Posterior cingulate gyrus (tissue), 11 donors: ENCODE measurements around the gene PACSIN2.

ENCODE experiments used
- DNase-seq, 10 donors: peaks; one replicate each; pipeline versions ENCODE4 v3.0.0 to v3.0.0-alpha.2; 2020 to 2021; ENCODE audit warnings: mixed read lengths in 3 of 10
- intact Hi-C: fragments of 100-400 bp; cut with DNase I; formaldehyde crosslinking; loops from one replicate; pipeline ENCODE4 v1.15.1; 2023

The PACSIN2 gene

DNA sequence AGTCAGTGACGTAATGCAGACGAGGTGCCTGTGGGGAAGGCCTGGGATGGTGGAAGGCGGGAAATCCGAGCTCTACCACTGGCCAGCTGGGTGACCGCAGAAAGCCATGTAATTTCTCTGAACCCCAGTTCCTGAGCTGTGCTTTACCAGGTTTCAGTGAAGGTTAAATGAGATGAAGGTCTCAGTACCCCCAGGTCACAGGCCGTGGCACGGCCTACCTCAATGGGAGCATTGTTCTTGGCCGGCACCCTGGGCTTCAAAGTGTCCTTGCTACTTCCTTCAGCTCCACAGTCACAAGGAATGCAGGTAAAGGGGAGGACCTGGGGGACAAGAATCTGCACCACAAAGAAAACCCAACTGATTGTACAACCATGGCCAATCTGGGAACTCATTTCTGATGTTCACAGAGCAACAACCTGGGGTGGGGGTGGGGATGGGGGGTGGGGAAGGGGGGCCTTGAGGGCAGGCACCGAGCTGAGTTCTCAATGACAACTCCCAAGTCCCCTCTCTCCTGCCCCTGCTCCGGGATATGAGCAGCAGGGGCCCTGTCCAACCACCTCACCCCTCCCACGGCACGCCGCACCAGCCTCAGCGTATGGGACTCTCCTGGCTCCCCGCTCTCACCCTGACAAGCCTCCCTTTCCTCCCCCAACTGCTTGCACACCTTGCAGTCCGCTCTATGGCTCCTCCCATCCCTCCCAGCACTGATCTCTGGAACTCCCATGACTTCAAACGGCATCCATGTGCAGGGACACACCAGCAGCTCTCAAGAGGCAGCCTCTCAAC lies 98.8 kb downstream of the PACSIN2 start:
- DNase-seq: peak in 2 of 10 donors; percentile 65 to 71
- intact Hi-C loops: no loop called here

DNA sequence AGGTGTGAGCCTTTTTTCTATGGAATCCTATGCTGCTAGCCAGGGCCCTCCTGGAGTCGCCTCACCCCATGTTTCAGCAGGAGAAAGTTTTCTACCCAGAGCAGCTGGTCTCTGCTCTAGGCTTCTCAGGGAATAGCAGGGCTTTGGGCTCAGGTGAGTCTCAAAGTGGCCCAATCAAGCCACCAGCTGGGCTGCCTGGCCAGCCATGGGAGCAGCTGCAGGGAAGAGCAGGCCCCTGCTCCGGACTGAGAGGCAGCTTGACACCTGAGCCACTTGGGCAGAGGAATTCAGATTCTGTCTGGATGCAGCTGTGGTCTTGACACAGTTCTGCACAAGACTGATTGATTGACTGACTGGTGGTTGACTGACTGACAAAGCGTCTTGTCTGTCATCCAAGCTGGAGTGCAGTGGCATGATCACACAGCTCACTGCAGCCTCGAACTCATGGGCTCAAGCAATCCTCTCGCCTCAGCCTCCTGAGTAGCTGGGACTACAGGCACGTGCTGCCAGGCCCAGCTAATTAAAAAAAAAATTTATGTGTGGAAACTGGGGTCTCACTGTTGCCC lies 100.4 kb downstream of the PACSIN2 start:
- intact Hi-C loops: no loop called here
- peak in 2 of 10 donors; percentile 17 to 24 for DNase-seq

DNA sequence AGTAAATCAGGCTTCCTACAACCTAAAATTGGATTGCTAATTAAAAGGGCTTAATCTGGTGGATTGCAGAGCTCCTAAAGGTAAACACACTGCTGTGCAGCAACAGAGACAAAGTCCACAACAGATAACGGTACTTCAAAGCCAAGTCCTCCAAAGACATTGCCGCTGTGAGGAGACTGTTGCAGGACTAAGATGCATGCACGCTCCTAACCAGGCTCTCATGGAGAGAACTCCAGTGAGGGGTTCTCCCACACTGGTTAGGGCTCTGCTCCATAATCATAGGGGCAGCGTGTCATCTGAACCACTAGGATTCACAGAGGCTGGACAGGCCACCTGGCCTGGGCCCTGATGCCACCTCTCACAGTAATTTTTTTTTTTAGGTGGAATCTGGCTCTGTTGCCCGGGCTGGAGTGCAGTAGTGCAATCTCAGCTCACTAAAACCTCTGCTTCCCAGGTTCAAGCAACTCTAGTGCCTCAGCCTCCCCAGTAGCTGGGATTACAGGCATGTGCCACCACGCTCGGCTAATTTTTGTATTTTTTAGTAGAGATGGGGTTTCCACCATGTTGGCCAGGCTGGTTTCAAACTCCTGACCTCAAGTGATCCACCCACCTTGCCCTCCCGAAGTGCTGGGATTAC lies 101.0 kb downstream of the PACSIN2 start:
- DNase-seq: peak in 2 of 10 donors; percentile 14 to 20
- intact Hi-C loops: no loop called here

DNA sequence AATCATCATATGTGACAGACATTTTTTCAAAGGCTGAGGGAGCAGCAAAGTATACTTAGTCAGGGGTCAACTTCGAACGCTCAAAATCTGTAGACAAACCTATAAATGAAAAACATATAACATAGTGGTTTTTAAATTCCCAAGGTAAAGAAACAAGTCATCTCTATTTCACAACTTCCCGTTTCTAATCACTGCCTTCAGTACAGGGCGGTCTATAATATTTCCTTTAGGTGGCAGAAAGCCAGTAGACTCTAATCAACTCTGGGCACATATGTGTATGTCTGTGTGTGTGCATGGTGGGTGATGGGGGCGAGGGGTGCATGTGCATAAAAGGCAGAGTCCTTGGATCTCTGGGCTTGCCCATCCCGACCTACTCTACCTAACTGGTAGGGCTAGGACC lies 102.9 kb downstream of the PACSIN2 start:
- intact Hi-C loops: no loop called here

DNA sequence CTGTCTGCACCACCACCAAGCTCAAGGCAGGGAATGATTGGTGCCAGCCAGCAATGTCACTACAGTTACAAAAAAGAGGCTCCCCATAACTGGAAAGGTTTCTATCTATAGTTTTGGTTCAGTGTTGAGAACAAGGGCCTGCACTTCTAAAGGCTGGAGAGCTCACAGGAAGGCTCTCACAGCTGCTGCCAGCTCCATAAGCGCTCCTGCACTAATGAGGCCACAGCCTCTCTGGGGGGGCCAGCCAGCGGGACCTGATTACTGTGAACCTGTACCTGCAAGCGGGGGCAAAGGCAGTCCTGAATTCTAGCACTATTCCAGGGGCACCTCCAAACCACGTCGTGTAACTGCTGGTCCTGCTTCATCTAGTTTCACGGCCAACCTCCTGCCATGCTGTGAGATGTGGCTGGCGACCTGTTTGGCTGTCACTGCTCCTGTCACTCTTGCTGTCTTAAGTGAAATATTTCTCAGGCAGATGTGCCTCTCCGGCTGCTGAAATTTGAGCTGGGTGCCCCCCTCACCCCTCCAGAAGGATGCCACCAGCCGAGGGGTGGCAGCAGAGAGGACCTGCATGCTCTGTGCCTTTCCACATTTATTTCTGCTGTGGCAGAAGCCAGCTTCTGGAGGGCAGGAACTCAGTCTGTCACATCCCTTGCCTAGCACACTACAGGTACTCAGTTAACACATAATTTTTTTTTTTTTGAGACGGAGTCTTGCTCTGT lies 104.6 kb downstream of the PACSIN2 start:
- DNase-seq: peak in 1 of 10 donors; percentile 11
- intact Hi-C loops: no loop called here

More for the DNA sequence above, 102.9 kb downstream of the PACSIN2 start:
- DNase-seq: no peak

DNA sequence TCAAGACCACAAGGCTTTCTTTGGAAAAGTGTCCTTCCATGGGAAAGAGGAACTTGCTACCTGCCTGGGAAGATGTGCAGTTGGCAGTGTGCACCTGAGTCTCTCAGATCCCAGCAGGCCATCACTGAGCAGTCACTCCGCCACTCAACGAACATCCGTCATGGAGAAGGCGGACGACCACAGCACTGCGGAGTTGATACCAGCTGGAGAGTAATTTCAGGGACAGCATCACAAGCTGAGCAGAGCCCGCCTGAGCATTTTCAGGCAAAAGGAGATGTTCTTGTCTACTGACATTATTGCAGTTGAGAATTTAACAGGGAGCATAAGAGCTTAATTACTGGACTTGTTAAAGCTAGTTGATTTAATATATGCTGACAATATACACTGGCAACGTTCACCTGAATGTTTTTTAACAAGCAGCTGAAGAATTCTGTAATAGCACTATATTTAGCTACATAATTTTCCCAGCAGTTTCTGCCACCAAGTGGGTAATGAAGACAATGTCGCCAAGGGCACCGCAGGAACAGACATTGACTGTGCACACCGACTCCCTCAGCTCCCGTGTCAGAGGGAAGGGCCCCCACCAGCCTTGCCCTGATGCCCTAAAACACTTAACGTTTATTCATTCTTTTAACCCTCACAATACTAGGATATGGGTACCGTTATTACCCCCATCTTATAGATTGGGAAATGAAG lies 105.4 kb downstream of the PACSIN2 start:
- intact Hi-C loops: no loop called here
- DNase-seq: peak in 1 of 10 donors; percentile 59

DNA sequence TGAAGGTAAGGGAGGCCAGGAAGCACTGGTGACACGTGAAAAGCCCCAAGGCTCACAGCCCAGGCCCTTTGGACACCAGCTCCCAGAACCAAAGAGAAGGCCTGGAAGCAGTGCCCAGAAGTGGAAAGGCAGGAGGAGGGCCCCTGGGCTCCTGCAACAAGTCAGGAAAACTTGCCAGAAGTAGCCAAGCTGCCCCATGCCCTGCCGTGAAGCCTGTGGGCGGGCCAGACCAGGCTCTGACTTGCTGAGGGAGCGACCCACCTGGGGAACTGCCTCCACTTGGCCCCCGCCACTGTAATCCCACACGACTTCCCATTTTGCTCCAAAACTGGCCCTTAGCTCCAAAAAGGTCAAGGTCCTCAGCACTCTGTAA lies 106.6 kb downstream of the PACSIN2 start:
- DNase-seq: peak in 1 of 10 donors; percentile 68
- intact Hi-C loops: no loop called here

DNA sequence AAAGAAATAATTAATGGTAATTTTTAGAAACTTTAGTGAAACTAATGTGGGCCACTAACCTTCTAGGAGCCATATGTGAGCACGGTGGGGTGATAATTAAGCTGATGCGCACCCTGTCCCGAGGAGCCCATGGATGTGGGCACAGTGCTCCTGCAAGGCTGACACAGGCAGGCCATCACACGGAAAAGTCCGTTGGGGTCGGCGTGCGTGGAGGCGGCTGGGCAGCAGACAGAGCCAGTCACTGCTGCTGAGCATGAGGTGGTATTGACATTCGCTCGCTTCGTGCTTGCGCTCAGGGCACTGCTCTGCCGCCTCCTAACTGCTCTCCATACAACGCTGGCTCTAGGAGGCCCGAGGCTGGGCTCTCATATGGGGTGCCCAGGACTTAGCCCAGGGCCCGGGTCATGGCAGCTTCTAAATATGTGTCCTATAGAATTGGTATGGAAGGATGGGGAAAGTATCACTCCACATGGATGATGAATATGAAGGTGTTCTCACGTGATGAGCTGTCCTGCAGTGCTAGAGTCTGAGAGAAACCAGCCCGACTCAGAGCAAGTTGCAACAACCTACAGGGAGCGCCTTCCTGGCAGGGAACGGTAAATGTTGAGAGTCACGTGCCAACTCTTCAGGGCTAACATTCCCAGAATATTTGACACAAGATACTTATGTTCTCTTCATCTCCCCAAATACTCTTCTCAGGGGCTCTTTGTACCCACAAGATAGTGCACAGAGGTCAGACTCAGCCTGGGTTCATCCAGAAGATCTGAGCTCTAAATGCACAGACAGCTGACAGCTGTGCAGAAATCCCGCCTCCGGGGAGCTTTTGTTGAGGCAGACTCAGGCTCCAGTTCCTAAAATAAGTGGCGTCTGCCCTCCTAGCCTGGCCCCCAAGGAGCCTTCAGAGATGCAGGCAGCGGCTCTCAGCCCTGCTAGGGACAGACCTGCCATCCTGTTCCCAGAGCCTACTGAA lies 107.3 kb downstream of the PACSIN2 start:
- intact Hi-C loops: no loop called here
- DNase-seq: peak in 1 of 10 donors; percentile 73

DNA sequence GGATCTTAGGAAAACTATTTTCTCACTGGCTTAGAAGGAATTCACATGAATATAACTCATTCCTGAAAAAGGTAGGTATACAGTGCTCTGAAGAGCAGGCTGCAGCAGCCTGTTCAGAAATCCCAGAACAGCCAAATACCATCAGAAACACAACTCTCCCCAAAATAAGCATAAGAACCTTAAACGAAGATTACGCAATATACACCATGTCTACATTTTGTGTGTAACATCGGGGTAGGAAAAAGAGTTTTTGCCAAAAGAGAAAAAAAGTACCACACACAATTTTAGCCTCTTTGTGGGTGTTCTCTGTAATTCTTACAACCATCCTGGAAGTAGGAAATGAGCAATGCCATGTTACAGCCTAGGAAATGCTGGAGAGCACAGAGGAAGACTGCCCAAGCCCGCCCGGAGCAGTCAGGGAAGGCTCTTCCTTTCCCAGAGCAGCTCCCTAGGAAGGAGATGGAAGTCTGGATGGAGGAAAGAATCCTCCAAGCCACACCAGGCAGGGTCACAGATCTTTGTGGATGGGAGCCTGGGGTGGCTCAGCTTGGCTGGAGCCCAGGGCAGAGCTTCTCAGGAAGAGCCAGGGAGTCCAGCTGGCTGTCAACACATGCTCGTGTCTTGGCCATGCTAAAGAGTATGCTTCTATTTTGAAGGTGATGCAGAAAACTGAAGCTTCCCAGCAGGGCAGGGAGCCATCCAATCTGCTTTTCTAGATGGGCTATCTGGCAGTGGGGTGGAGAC lies 108.2 kb downstream of the PACSIN2 start:
- peak in 1 of 10 donors; percentile 13 for DNase-seq
- intact Hi-C loops: no loop called here

DNA sequence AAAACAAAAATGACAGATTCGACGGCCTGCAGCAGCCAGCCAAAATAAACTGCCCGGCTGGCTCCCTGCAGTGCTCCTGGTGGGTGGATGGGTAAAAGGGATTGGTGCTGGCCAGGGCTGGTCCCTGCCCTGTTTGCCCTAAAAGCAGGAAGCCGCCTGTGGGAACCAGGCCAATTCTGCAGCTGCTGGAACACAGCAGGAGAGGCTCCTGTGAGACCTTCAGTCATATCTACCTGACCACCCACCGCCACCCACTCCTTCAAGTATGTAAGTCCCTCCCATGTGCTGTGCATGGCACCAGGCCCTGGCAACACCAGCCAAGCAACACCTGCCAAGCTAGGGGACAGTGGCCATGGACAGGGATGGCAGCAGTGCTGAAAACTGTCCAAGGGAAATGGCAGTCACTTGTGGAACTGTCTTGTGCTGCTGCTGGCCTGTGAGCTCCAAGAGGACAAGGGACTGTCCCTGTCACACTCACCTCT lies 109.2 kb downstream of the PACSIN2 start:
- intact Hi-C loops: no loop called here
- DNase-seq: no peak

DNA sequence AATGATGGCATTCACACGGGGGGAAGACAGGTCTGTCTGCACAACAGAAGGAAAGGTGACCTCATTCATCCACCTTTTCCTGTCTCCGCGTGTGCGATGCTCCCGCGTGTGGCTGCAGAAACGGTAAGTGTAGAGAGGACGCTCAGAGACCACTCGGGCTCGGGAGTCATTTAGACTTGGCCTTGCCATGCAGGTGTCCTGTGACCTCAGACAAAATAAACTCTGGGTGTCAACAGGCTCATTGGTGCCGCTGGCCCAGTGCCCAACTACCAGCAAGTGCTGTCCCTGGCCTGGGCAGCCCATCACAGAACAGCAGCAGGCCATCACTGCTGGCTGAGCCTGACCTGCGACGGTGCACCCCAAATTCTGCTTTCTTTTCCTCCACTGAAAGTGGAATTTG lies 109.7 kb downstream of the PACSIN2 start:
- DNase-seq: no peak
- intact Hi-C loops: no loop called here

DNA sequence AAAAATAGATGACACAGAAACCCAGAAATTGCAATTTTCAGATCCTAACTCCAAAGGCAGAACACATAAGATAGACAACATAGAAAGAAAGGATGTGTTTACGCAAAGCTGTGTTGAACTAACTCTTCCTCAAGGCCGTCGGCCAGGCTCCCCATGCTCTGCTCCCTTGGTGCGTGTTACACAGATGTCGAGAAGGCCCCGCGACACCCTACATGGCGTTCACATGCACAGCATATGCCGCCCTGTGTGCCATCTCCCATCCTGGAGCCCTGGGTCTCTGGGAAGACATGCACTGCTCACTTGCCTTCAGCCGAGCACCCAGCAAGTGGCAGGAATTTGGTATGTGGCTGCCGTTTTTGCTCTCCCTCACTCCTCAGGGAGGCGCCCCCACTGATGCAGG lies 110.9 kb downstream of the PACSIN2 start:
- intact Hi-C loops: no loop called here
- no peak for DNase-seq

DNA sequence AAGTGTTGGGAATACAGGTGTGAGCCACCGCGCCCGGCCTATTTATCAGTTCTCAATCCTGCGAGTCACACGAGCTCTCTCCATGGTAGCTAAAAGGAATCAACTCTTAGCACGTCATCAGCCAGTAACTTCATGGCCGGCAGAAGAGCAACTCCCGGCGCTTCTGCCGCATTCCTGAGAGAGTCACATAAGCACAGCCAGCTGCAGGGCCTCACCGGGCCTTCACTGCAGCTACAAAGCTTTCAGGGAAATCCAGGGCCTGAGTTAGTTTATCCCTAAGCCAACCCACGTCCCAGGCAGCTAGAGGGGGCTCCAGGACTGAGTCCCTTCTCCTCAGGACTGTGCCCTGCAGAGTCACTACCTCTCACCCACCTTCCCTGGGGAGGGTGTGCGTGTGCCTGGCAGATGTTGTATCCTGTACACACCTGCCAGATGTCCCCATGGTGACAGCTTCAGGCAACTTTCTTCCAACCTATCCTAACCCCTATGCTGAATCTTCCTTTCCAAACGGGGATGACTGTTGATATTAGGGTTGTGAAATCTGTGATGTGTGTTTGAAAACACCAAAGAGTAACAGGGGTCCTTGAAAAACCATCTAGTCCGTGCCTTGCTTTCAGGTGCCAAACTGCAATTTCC lies 112.0 kb downstream of the PACSIN2 start:
- DNase-seq: no peak

DNA sequence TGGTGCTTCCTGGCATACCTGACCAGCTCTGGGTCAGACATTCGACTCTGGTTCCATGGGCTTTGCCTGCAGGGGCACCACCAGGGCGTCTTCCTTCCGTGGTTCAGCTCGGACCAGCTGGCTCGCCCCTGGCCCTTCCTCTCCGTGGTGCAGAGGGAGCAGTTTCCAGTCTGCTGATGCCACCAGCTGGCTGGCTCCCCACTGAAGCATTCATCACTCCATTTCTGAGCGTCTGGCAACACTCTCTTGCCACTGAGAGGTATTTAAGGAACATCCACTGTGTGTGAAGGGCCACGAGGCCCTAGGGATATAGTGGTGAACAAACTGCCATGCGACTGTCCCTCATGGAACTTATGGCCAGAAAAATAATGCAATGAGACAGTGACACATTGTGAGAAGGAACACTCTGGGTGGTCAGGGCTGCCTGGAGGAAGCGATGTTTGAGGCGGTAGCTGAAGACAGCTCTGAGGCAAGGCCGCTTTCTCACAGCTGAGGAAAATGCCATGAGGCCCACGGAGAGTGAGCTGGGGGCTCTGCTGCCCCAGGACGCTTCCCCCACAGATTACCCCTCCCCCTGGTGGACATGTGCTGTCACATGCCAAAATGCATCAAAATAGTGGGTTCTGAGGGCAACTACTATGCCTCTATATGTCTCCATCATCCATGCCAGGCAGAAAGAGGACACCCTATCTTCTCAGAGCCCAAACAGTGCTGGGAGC lies 113.0 kb downstream of the PACSIN2 start:
- DNase-seq: peak in 1 of 10 donors; percentile 23
- intact Hi-C loops: loop anchor here (2.0 kb wide), 1 partner anchor 121 kb away; no protein-coding TSS in a partner anchor

More for the DNA sequence above, 112.0 kb downstream of the PACSIN2 start:
- intact Hi-C loops: no loop called here

DNA sequence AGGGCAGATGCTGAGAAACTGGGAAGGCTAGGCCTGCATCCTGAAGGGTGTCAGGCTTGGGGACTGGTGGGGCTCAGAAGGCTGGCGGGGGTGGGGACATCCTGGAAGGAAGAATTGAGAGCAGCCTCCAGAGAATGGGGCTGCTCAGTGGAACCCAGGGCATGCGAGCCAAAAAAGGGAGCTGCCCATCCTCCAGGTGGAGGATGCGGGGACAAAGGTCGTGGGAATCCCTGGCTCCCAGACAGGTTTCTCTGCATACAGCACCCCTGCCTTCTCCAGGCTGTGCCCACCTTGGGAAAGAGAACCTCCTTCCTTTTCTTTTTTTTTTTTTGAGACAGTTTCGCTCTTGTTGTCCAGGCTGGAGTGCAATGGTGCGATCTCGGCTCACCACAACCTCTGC lies 117.0 kb downstream of the PACSIN2 start:
- intact Hi-C loops: no loop called here
- DNase-seq: no peak

DNA sequence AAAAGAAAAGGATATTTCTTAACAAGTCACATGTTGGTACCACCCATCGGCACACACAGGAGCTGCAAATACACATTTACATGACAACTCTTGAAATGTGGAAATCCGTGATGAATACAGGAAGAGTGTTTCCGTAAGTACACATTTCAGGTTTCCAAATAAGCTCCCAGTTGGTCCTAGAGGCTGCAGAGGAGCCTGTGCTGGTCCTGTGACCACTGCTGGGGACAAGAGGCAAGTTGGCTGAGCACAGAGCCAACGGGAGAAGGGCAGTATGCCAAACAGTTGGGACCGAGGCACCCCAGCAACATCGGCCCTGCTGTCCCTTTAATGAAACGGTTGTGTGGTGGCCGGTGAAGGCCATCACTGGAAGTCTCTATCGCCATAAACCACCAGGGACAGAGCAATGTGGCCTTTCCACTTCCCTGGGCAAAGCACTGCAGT lies 119.4 kb downstream of the PACSIN2 start:
- intact Hi-C loops: no loop called here
- peak in 4 of 10 donors; percentile 11 to 38 (median 30) for DNase-seq

DNA sequence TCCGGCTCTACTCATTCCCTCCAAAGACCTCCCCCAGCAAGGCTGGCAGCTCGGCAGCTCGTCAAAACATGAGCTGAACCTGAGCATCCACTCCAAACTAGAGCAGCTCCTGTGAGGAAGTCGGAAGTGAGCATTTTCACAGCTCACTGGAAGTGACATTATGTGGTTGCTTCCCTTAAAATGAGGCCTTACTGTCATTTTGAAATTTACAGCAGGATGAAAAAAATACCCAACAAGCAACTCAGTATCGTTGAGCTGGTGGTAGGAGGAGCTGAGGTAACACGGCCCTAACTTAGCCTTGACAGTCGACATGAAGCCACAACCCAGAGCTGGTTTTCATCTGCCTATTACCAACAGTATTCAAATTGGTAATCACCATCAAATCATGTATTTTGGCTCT lies 119.9 kb downstream of the PACSIN2 start:
- no peak for DNase-seq
- intact Hi-C loops: no loop called here
